Adipose tissue (tissue), 3 donors: ENCODE measurements around the gene CADPS. TPM values are rescaled to one million over a fixed set of nuclear protein-coding genes. Genes with fewer than 3 reads are reported as not detected.

Experiments
- H3K27ac ChIP-seq: one replicate; pipeline ENCODE4 v1.5.1; 2013; ENCODE audit warnings: low read depth, low read length
- WGBS, 3 donors: extraction: QIAGEN DNeasy Blood & Tissue Kit; methylation state at CpG; one replicate each; pipeline ENCODE4 v1.1.7; 2013; 5-methylcytosine and 5-hydroxymethylcytosine counted together
- polyA plus RNA-seq, 3 donors: library from polyadenylated mRNA; stranded (reverse); fragments of 200-250 nt; gene quantifications; one replicate each; pipeline ENCODE4 v1.2.3, GENCODE V29; 2013
- donor health status: healthy with polysubstance abuse.
- donor health status: Bipolar disorder and iron deficiency.
- donor health status: healthy.

The CADPS gene
- polyA plus RNA-seq, 3 donors, result 0.04 to 10.5 TPM; not detected in 1

- H3K27ac ChIP-seq, result no peak overlapping the region
- 68 to 79% (median 74%) methylated on average over 6 of the region's 6 CpGs for WGBS, 3 donors
These were observed 51.7 kb downstream of the CADPS start for GRCh38 chr3:62823461-62824050.

GRCh38 chr3:62822905-62823304, 52.3 kb downstream of the CADPS start:
- H3K27ac ChIP-seq, result no peak overlapping the region
- 72 to 90% (median 89%) methylated on average over 1 of the region's 1 CpG for WGBS, 3 donors

- 71 to 77% (median 74%) methylated on average over 5 of the region's 5 CpGs for WGBS, 3 donors
- no peak overlapping the region for H3K27ac ChIP-seq
These were observed 56.9 kb downstream of the CADPS start for GRCh38 chr3:62818347-62818746.

GRCh38 chr3:62817678-62818077, 57.5 kb downstream of the CADPS start:
- WGBS, 3 donors, result 68 to 74% (median 72%) methylated on average over 2 of the region's 2 CpGs
- H3K27ac ChIP-seq, result no peak overlapping the region

GRCh38 chr3:62815981-62816380, 59.2 kb downstream of the CADPS start:
- H3K27ac ChIP-seq, result no peak overlapping the region

GRCh38 chr3:62812631-62813030, 62.6 kb downstream of the CADPS start:
- H3K27ac ChIP-seq, result no peak overlapping the region
- WGBS, 3 donors, result 69 to 80% (median 78%) methylated on average over 3 of the region's 3 CpGs

- H3K27ac ChIP-seq, result no peak overlapping the region
These were observed 64.1 kb downstream of the CADPS start for GRCh38 chr3:62811119-62811518.

GRCh38 chr3:62809369-62809768, 65.8 kb downstream of the CADPS start:
- 58 to 66% (median 58%) methylated on average over 1 of the region's 1 CpG for WGBS, 3 donors
- no peak overlapping the region for H3K27ac ChIP-seq

GRCh38 chr3:62805580-62806277, 69.5 kb downstream of the CADPS start:
- H3K27ac ChIP-seq, result no peak overlapping the region
- WGBS, 3 donors, result 60 to 70% (median 64%) methylated on average over 2 of the region's 2 CpGs

GRCh38 chr3:62805106-62805505, 70.1 kb downstream of the CADPS start:
- 76 to 87% (median 78%) methylated on average over 5 of the region's 5 CpGs for WGBS, 3 donors
- H3K27ac ChIP-seq, result no peak overlapping the region

GRCh38 chr3:62803276-62803675, 71.9 kb downstream of the CADPS start:
- no peak overlapping the region for H3K27ac ChIP-seq
- 31 to 60% (median 45%) methylated on average over 2 of the region's 2 CpGs for WGBS, 3 donors

- WGBS, 3 donors, result 23 to 30% (median 26%) methylated on average over 3 of the region's 3 CpGs
- no peak overlapping the region for H3K27ac ChIP-seq
These were observed 77.2 kb downstream of the CADPS start for GRCh38 chr3:62798000-62798399.

GRCh38 chr3:62797132-62797531, 78.1 kb downstream of the CADPS start:
- no peak overlapping the region for H3K27ac ChIP-seq
- 51 to 66% (median 57%) methylated on average over 3 of the region's 3 CpGs for WGBS, 3 donors

- WGBS, 3 donors, result 65 to 70% (median 68%) methylated on average over 2 of the region's 2 CpGs
- no peak overlapping the region for H3K27ac ChIP-seq
These were observed 79.1 kb downstream of the CADPS start for GRCh38 chr3:62795978-62796657.

GRCh38 chr3:62793946-62794345, 81.3 kb downstream of the CADPS start:
- H3K27ac ChIP-seq, result no peak overlapping the region
- 87 to 95% (median 91%) methylated on average over 2 of the region's 2 CpGs for WGBS, 3 donors

GRCh38 chr3:62785384-62785783, 89.8 kb downstream of the CADPS start:
- 50 to 76% (median 70%) methylated on average over 1 of the region's 1 CpG for WGBS, 3 donors
- H3K27ac ChIP-seq, result no peak overlapping the region

- WGBS, 3 donors, result 72 to 82% (median 72%) methylated on average over 3 of the region's 3 CpGs
- H3K27ac ChIP-seq, result no peak overlapping the region
These were observed 94.1 kb downstream of the CADPS start for GRCh38 chr3:62781121-62781520.

- WGBS, 3 donors, result 86 to 88% (median 88%) methylated on average over 4 of the region's 4 CpGs
- H3K27ac ChIP-seq, result no peak overlapping the region
These were observed 97.5 kb downstream of the CADPS start for GRCh38 chr3:62777674-62778073.

- 71 to 86% (median 78%) methylated on average over 3 of the region's 3 CpGs for WGBS, 3 donors
- no peak overlapping the region for H3K27ac ChIP-seq
These were observed 98.1 kb downstream of the CADPS start for GRCh38 chr3:62777130-62777529.

- H3K27ac ChIP-seq, result no peak overlapping the region
- WGBS, 3 donors, result 37 to 54% (median 47%) methylated on average over 2 of the region's 2 CpGs
These were observed 101.0 kb downstream of the CADPS start for GRCh38 chr3:62774221-62774620.
